SIG-M5 treated with dmso at 0.1 percent for 504 hours (cell line): ENCODE results near the gene PEX1.
"Not testable (repeated sequence)": the region's sequence is repeated elsewhere in the genome, so short reads cannot be mapped to it uniquely, and the experiment has no call there.

ENCODE experiments used
- DNase-seq: peaks from one replicate; lab custom pipeline; 2025; ENCODE audit not compliant: unreplicated experiment; lab: John Stamatoyannopoulos, UW

PEX1 gene

DNA sequence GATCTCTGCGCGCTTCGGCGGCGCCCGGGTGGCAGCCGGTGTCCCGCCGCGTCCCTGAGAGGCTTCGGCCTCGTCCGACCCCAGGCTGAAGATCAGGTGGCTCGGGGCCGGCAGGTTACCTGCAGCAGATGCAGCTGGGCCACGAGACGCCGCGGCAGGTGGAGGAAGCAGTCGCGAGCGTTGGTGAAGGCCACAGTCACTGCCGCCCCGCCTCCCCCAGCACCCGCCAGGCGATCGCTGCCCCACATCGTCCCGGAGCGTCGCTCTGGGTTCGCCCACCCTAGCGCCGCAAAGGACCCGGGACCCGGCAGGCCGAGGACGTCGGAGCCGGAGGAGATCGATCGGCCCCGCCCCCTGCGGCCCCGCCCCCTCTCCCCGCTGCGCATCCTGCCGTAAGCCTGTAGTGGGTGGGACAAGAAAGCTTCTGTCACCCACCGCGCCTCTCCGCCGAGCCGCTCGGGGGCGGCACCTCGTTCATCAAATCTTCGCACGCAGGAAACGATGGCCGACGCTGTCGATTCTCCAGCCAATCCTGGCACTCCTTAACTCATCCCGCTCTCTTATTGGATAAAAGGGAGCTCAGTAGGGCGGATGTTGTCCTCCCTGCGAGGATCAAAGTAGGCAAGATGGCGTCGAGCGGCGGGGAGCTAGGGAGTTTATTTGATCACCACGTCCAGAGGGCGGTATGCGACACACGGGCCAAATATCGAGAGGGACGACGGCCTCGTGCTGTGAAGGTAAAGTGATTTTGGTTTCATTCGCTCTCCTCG is at the start of gene PEX1, which contains the start of gene RBM48:
TSS of gene PEX1 (minus strand) at position 333 of the 770 bp plus-strand sequence. CDS start at position 248, 85 bp downstream.
TSS of gene RBM48 (plus strand) at position 608 of the 770 bp plus-strand sequence. CDS start at position 627, 19 bp downstream.
- peak; percentile 99 for DNase-seq

GRCh38 chr7:92576296-92576695 is 48.0 kb upstream of the PEX1 start:
- DNase-seq = no peak

DNA sequence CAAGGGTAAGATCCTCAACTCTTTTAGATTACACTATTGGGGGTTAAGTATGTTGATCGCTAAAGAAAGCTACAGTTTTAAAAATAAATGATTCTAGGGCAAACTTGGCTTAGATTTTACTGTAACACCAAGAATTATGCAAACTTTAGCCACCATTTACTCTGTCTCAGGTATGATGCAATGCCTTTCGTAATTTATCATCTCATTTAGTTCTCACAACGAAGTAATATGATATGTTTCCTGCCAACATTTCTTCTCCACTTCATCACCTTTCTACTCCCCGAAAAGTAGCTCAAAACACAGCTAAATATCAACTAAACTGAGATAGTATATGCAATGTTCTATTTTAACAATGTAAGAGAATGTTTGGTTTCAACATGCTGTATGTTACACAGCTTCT is 40.8 kb upstream of the PEX1 start:
- peak; percentile 38 for DNase-seq

DNA sequence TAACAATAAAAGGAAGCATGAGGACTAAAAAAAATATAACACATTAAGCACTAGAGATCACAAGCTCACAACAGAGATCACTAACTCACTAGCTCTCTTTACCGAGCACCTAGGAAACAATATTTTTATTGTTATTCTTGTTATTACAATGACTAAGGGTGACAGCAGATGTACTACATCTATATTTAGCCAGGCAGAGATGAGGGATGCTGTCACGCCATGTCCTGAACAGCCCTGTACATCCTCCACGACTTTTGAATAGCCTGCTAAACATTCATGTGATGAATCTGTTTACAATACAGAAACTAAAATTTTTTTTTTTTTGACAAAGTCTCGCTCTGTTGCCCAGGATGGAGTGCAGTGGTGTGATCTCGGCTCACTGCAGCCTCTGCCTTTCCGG is 39.1 kb upstream of the PEX1 start:
- no peak for DNase-seq

GRCh38 chr7:92563345-92563744 is 35.0 kb upstream of the PEX1 start:
- no peak for DNase-seq

DNA sequence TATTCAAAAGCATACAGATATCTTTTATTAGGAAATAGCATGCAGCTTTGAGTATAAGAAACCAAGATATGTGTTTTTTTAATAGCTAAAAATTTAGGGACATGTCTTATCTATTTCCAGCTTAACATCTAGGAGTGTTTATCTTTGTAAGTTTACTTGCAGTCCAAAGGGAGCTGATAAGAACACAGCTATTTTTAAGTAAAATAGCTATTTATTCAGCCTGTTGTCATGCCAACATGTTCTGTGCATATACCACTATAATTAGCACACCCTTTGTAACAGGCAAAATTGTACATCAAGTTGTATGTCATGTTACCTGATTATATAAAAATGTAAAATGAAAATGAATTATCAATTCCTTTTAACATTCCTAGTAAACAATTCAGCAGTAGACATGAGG is 32.3 kb upstream of the PEX1 start:
- DNase-seq = no peak

DNA sequence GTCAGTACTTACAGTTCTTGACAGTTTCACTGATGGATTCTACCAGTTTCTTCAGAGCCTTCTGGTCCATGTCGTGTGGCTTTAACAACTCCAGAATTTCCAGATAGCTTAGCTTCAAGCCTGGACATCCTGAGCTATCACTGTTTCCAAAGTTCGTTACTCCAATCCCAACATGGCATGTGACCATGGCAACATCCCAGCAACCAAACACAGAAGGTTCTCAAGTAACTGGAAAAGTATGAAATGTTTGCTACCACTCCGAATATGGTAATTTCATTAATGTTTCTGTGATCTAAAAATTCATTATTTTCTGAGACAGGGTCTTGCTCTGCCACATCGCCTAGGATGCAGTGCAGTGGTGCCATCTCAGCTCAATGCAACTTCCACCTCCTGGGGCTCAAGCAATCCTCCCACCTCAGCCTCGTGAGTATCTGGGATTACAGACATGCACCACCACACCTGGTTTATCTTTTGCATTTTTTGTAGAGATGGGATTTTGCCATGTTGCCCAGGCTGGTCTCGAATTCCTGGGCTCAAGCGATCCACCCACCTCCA is 29.6 kb upstream of the PEX1 start:
- no peak for DNase-seq

- no peak for DNase-seq
These were observed 28.9 kb upstream of the PEX1 start for GRCh38 chr7:92557249-92557648.

GRCh38 chr7:92550194-92550593 is 21.9 kb upstream of the PEX1 start:
- no peak for DNase-seq

- DNase-seq = no peak
These were observed 19.3 kb upstream of the PEX1 start for GRCh38 chr7:92547579-92547978.

- no peak for DNase-seq
These were observed 18.7 kb upstream of the PEX1 start for GRCh38 chr7:92546856-92547497.

- not testable (repeated sequence) for DNase-seq
These were observed 16.8 kb upstream of the PEX1 start for GRCh38 chr7:92545116-92545515.

- not testable (repeated sequence) for DNase-seq
These were observed 15.2 kb upstream of the PEX1 start for GRCh38 chr7:92543542-92543941.

DNA sequence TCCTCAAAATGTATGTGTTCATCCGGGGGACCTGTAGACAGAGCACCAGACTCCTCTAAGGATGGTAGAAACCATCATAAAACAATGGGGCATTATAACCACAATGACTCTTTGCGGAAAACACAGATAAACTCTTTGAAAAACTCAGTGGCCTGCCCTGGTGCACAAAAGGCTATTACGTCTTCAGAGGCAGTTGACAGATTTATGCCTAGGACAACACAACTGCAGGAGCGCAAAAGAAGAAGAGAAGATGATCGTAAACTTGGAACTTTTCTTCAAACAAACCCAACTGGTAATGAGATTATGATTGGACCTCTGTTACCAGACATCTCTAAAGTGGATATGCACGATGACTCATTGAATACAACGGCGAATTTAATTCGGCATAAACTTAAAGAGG is 6.3 kb upstream of the PEX1 start:
- DNase-seq = no peak

GRCh38 chr7:92528958-92529264 is 591 bp upstream of the PEX1 start:
- no peak for DNase-seq

DNA sequence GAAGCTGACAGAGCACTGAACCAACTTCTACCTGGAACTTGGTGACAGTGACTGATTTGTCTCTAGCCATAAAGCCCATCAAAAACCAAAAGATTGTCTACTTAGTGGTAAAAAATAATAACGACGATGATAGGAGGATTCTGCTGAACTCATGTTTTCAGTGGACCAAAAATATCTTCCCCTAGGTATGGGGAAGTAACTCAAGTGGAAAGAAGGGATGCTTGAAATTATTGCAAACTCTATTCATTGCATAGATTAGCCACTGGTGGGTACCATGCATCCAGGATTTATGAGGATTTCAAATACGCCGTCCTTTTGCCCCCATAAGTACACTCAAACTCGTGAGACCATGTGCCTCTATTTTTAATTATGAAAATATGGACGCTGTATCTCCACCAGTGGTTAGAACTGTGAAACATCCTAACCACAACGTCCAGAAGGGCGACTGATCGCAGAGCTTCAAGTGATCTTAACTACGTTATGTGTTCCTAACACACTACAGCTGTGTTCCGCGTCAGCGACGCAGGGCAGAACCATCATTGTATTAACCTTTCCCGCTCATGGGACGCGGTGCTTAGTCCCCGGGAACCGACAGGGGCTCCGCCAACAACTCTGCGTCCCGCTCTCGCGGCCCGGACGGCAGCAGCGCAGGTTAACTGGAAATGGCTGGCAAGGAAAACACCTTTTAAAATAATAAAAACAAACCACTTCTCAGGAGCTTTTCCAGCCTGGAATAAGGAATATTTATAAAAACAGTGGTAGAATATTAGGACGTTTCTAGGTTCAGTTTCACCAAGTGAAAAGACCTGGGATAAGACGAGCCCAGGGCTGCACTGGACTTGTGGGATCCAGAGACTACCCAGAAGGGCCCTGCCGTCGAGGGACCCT is 776 bp downstream of the PEX1 start:
- peak; percentile 53 for DNase-seq

GRCh38 chr7:92523110-92523509 is 5.2 kb downstream of the PEX1 start:
- DNase-seq = no peak

DNA sequence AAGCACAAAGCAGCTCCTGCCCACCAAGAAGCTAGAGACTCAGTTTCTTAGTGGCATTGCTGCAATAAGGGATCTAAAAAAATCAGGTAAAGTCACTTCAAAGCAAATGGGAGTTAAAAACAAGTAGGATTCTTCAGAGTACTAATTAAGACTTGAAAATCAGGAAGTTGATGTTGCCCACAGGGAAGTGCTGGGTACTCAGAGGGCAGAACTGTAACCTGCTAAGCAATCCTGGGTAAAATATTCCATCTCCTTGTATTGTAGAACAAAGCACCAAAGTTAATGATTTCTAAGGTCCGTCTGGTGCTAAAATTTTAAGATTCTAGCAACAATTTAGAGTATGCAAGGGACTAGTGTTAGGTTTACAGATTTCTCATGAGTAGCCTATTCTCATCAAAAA is 8.3 kb downstream of the PEX1 start:
- no peak for DNase-seq

- DNase-seq = no peak
These were observed 10.7 kb downstream of the PEX1 start for GRCh38 chr7:92517631-92518030.

- DNase-seq = no peak
These were observed 15.0 kb downstream of the PEX1 start for GRCh38 chr7:92513167-92513902.

DNA sequence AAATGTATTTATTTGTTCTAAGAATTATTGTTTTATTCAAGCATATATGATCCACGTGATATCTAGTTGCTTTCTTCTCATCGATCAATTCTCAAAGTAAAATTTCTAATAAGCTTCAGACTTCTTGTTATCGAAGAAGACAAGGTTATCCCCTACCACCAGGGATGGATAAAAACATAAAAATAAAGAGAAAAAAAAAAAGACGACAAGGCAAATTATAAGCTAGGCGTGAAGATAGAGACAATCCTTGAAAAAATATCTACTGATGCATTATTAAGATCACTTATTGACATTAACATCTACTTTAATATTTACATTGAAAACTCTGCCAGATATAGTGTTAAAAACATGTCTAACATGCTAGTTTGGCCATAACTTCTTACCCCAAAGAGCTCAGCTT is 19.4 kb downstream of the PEX1 start:
- no peak for DNase-seq
